ENCODE data around the gene KIRREL3.

KIRREL3 gene

GRCh38 chr11:126408901-126409619, 591.5 kb downstream of the KIRREL3 start:
- Histone ChIP-seq H3K27me3 (replicated peaks; ENCODE audit: control insufficient read depth, insufficient read depth, low read length) (no peaks in the 10 kb centered on the region), H3K36me3 (ENCODE audit: control insufficient read depth, insufficient read depth, low read length) (no peaks in the 10 kb centered on the region), H3K4me3 (replicated peaks; ENCODE audit: low read depth, low read length) (no peak overlapping the region)
- no peak for TF ChIP-seq CTCF (IDR thresholded peaks at IDR 0.05; ENCODE audit: insufficient read depth, low read length, poor library complexity, severe bottlenecking)
- no peak for DNase-seq (ENCODE audit: extremely low read depth, insufficient read length)

GRCh38 chr11:126408496-126408895, 592.1 kb downstream of the KIRREL3 start:
- Histone ChIP-seq H3K36me3 (ENCODE audit: control insufficient read depth, insufficient read depth, low read length) (no peaks in the 10 kb centered on the region), H3K27me3 (replicated peaks; ENCODE audit: control insufficient read depth, insufficient read depth, low read length) (no peaks in the 10 kb centered on the region), H3K4me3 (replicated peaks; ENCODE audit: low read depth, low read length) (no peak overlapping the region)
- no peak for DNase-seq (ENCODE audit: extremely low read depth, insufficient read length)
- TF ChIP-seq CTCF (IDR thresholded peaks at IDR 0.05; ENCODE audit: insufficient read depth, low read length, poor library complexity, severe bottlenecking), result no peak

GRCh38 chr11:126407682-126408288, 592.8 kb downstream of the KIRREL3 start:
- Histone ChIP-seq H3K4me3 (replicated peaks; ENCODE audit: low read depth, low read length) (no peak overlapping the region), H3K27me3 (replicated peaks; ENCODE audit: control insufficient read depth, insufficient read depth, low read length) (no peaks in the 10 kb centered on the region), H3K36me3 (ENCODE audit: control insufficient read depth, insufficient read depth, low read length) (no peaks in the 10 kb centered on the region)
- TF ChIP-seq CTCF (IDR thresholded peaks at IDR 0.05; ENCODE audit: insufficient read depth, low read length, poor library complexity, severe bottlenecking), result no peak
- no peak for DNase-seq (ENCODE audit: extremely low read depth, insufficient read length)

GRCh38 chr11:126407101-126407521, 593.5 kb downstream of the KIRREL3 start:
- no peak for TF ChIP-seq CTCF (IDR thresholded peaks at IDR 0.05; ENCODE audit: insufficient read depth, low read length, poor library complexity, severe bottlenecking)
- Histone ChIP-seq H3K36me3 (ENCODE audit: control insufficient read depth, insufficient read depth, low read length) (no peaks in the 10 kb centered on the region), H3K4me3 (replicated peaks; ENCODE audit: low read depth, low read length) (no peak overlapping the region), H3K27me3 (replicated peaks; ENCODE audit: control insufficient read depth, insufficient read depth, low read length) (no peaks in the 10 kb centered on the region)
- DNase-seq (ENCODE audit: extremely low read depth, insufficient read length), result no peak

GRCh38 chr11:126406368-126406767, 594.2 kb downstream of the KIRREL3 start:
- no peaks in the 10 kb centered on the region for H3K27me3 ChIP-seq (replicated peaks; ENCODE audit: control insufficient read depth, insufficient read depth, low read length)
- TF ChIP-seq CTCF (IDR thresholded peaks at IDR 0.05; ENCODE audit: insufficient read depth, low read length, poor library complexity, severe bottlenecking), result no peak
- H3K36me3 ChIP-seq (ENCODE audit: control insufficient read depth, insufficient read depth, low read length), result no peaks in the 10 kb centered on the region
- no peak for DNase-seq (ENCODE audit: extremely low read depth, insufficient read length)
- no peak overlapping the region for H3K4me3 ChIP-seq (replicated peaks; ENCODE audit: low read depth, low read length)
